ENCODE measurements around the gene DHX57.

- no peak for TF ChIP-seq TAF1 (IDR thresholded peaks at IDR 0.05; ENCODE audit: borderline replicate concordance, insufficient read depth, low read length)
- TF ChIP-seq SIN3A (IDR thresholded peaks at IDR 0.05; ENCODE audit: borderline replicate concordance, insufficient read depth, low read length), result no peak
- no peak for TF ChIP-seq REST (IDR thresholded peaks at IDR 0.05; ENCODE audit: insufficient read depth in 1 of 2, low read depth in 2 of 2, low read length in 2 of 2)
- no peak for TF ChIP-seq POLR2AphosphoS5 (IDR thresholded peaks at IDR 0.05; ENCODE audit: low read depth, low read length)
These were observed 29.5 kb upstream of the DHX57 start for GRCh38 chr2:38905251-38905650.
